Liver (tissue), 3 donors: ENCODE data around the gene ADCY10.

Experiments used
- EGR1 ChIP-seq, 2 donors: IDR thresholded peaks; 2 replicates each; pipeline ENCODE4 v1.6.1; 2016 to 2018; ENCODE audit warnings: antibody characterized with exemption in 2 of 2, low read depth in 2 of 2
- GABPA ChIP-seq, 2 donors: IDR thresholded peaks in 1 of 2; conservative IDR thresholded peaks in 1 of 2; 2 replicates each; pipeline ENCODE4 v1.6.1; 2016; ENCODE audit warnings: antibody characterized with exemption in 2 of 2, mild to moderate bottlenecking in 1 of 2, moderate library complexity in 1 of 2
- RAD21 ChIP-seq, 2 donors: IDR thresholded peaks; 2 replicates each; pipeline ENCODE4 v1.6.1; 2016; ENCODE audit warnings: antibody characterized with exemption in 2 of 2, mild to moderate bottlenecking in 2 of 2
- TF ChIP-seq, protein P1 (sequence below): IDR thresholded peaks from 2 replicates; pipeline ENCODE4 v1.6.1; 2016; ENCODE audit warnings: antibody characterized with exemption
- TF ChIP-seq, protein P2 (sequence below): fragments of 150-350 bp; IDR thresholded peaks from 2 replicates; pipeline ENCODE4 v1.5.1; 2017; ENCODE audit warnings: improper control_type of control experiment, low read depth, low read length; ENCODE audit not compliant: missing input control
- donor health status: healthy.
- donor health status: healthy.

- TF ChIP-seq, protein P1, sequence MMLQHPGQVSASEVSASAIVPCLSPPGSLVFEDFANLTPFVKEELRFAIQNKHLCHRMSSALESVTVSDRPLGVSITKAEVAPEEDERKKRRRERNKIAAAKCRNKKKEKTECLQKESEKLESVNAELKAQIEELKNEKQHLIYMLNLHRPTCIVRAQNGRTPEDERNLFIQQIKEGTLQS = no peak
- TF ChIP-seq, protein P2, sequence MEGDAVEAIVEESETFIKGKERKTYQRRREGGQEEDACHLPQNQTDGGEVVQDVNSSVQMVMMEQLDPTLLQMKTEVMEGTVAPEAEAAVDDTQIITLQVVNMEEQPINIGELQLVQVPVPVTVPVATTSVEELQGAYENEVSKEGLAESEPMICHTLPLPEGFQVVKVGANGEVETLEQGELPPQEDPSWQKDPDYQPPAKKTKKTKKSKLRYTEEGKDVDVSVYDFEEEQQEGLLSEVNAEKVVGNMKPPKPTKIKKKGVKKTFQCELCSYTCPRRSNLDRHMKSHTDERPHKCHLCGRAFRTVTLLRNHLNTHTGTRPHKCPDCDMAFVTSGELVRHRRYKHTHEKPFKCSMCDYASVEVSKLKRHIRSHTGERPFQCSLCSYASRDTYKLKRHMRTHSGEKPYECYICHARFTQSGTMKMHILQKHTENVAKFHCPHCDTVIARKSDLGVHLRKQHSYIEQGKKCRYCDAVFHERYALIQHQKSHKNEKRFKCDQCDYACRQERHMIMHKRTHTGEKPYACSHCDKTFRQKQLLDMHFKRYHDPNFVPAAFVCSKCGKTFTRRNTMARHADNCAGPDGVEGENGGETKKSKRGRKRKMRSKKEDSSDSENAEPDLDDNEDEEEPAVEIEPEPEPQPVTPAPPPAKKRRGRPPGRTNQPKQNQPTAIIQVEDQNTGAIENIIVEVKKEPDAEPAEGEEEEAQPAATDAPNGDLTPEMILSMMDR = no peak
- TF ChIP-seq EGR1 (IDR thresholded peaks at IDR 0.05; ENCODE audit: low read depth in 2 of 2) (no peak), GABPA (IDR thresholded peaks at IDR 0.05 in 1 of 2, conservative IDR thresholded peaks at IDR 0.05 in 1 of 2) (no peak), RAD21 (IDR thresholded peaks at IDR 0.05) (no peak)
Measured at GRCh38 chr1:167882376-167882775, 31.6 kb downstream of the ADCY10 start.
